Hematopoietic multipotent progenitor cell treated with erythropoietin and hydrocortisone succinate and interleukin-3 and kit ligand, for 17 days (in vitro differentiated cells): ENCODE results near the gene CPA1.

Experiments
- DNase-seq: peaks from one replicate; pipeline ENCODE4 v3.0.0-alpha.2; 2015; ENCODE audit warnings: low spot score

Gene CPA1

GRCh38 chr7:130379921-130380860, at the start of gene CPA1:
Gene CPA1 (plus strand): TSS chr7:130380494. CDS start chr7:130380521, 27 bp downstream.
- DNase-seq, result no peak

DNA sequence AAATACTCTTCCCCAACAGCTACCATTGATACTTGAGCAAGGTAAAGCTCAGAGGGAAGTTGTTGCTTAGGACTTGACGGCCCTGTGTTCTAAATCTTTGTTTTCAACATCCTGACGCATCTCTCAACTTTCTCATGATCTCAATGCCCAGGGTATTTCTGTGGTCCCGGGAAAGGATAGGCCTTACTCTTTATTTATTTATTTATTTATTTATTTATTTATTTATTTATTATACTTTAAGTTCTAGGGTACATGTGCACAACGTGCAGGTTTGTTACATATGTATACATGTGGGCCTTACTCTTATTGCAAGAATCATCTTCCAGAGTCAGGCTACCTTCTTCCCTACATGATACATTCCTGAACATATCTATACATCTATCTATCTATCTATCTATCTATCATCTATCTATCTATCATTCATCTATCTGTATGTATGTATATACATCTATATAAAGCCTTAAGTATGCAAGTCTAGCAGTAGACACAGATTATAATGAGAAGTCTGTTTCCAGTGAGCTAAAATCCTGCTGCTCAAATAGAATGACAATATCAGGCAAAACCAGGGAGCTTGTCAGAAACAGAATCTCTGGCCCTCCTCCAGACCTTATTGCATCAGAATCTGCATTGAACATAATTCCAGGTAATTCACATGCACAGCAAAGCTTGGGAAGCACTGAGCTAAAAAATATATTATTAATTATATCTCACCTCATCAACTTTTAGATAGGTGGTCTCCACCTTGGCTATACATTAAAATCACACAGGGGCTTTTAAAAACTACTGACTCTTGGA, 47.8 kb upstream of the CPA1 start:
- DNase-seq, result no peak

DNA sequence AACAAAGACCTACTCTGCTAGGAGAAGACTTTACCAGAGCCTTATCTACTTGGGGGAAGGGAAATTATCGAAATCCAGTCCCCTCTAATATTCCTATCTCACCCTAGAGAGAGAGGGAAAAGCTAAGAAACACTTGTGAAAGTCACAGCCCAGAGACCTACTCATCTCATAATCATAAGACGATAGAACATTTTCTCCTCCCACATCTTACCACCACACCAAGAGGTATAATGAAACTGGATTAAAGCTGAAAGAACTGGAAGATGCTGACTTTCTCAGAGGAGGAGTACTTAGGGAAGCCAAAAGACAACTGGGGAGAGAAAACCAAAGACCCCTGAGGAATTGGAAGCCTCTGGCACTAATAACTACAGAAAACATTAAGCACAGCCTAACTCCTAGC, 46.5 kb upstream of the CPA1 start:
- DNase-seq, result no peak

- DNase-seq, result no peak
These were observed 46.0 kb upstream of the CPA1 start for GRCh38 chr7:130334274-130334673.

GRCh38 chr7:130337410-130337971, 42.8 kb upstream of the CPA1 start:
- no peak for DNase-seq

DNA sequence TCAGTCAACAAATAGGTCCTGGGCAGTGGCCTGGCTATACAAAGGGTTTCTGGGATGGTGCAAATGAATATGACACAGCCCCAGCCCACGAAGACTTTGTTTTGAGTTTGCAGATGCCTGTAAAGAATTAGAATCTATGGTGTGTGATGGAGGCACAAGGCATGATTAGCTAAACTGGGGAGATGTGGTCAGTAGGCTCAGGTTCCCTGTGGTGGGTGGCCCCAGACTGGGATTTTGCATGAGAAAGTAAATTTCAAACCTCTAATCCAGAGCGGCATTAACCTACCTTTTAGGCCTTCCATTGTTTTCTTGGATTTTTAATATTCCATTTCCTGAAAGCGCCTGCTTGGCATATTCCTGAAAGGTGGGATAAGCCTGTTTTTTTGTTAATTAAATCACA, 42.1 kb upstream of the CPA1 start:
- no peak for DNase-seq

DNA sequence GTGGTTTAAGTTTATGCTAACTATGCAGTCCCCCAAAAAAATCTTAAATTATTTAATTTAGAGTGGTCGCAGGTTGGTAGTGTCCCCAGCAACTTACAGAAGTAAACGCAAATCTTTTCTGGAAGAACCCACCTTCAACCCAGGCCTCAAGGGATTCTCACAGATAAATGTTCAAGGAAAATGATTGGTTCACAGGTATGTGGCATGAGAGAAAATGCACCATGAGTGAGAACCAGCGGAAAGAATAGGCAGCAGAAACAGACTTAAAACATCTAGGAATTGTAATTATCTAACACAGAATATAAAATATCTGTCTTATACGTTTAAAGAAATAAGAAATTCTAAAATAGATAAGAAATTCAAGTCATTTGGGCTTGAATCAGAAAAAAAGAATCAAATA, 38.4 kb upstream of the CPA1 start:
- no peak for DNase-seq

- no peak for DNase-seq
These were observed 37.5 kb upstream of the CPA1 start for GRCh38 chr7:130342701-130343380.

DNA sequence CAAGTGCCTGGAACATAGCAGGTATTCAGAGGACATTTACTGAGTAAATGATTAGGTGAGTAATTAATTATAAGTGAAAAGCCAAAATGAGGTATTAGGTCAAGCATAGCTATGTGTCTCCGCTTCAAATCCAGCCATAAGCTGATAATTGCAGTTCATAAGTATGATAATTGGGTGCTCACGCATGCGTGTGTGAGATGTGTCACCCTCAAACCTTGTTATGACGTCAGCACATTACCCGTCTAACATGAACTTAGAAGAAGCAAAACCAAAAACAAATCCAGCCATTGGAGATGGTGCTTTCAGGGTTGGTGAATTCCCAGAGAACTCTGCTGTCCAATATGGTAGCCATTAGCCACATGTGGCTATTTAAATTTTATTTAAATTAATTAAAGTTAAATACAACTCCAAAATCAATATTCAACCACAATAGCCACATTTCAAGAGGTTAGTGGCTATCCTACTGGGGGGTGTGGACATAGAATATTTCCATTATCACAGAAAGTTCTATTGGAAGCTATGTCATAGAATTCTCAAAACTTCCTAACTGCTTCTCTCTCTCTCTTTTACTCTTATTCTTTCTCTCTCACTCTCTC, 35.9 kb upstream of the CPA1 start, which contains the start of gene CPA5:
CPA5 (plus strand) TSS at position 546 of the 596 bp plus-strand sequence. CDS start 1,670 bp downstream, outside the sequence.
- no peak for DNase-seq

GRCh38 chr7:130345136-130345535, 35.2 kb upstream of the CPA1 start:
- no peak for DNase-seq

- DNase-seq, result no peak
These were observed 34.6 kb upstream of the CPA1 start for GRCh38 chr7:130345725-130346124.

DNA sequence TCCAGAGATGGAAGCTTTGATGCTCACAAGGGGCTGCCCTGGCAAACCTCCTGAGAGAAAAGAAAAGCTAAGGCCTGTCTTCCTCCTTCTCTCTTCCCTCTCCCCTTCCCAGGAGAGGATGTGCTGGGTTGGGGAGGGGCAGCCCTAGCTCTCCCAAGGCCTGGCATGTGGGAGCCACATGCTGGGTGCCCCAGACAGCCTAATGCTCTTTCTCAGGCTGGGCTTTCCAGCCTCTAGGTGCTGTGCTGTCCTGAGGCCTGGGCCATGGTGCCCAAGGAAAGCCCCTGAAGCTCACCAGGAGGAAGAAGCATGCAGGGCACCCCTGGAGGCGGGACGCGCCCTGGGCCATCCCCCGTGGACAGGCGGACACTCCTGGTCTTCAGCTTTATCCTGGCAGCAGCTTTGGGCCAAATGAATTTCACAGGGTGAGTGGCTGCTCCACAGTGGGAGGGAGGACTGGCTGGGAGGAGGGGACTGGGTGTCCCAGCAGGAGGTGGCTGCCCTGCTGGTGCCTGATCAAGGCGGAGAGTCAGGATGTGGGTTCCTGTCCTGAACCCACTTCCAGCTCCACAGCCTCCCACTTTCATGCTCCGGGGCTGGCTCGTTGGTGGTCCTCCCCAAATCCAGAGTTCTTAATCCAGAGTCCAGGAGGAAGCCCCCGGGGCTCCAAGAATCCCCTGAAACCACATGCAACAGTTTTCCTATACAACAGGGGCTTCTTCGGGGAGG, 34.0 kb upstream of the CPA1 start:
- DNase-seq, result no peak

DNA sequence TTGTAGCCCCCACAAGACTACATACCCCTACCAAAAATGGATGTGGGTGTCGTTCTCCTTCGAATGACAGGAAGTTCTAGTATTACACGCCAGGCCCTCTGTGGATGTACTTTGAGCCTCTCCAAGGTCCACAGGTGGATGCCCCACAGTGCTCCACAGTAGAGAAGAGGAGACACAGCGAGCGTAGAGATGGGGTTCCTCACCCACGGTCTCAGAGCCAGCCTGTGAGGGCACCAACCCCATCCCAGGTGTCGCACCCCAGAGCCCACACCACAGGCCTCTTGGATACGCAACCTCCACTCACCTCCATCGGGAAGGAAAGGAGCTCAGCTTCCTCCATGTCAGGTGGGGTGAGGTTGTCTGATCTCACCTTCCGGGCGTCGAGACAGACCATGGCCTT, 33.4 kb upstream of the CPA1 start:
- no peak for DNase-seq

DNA sequence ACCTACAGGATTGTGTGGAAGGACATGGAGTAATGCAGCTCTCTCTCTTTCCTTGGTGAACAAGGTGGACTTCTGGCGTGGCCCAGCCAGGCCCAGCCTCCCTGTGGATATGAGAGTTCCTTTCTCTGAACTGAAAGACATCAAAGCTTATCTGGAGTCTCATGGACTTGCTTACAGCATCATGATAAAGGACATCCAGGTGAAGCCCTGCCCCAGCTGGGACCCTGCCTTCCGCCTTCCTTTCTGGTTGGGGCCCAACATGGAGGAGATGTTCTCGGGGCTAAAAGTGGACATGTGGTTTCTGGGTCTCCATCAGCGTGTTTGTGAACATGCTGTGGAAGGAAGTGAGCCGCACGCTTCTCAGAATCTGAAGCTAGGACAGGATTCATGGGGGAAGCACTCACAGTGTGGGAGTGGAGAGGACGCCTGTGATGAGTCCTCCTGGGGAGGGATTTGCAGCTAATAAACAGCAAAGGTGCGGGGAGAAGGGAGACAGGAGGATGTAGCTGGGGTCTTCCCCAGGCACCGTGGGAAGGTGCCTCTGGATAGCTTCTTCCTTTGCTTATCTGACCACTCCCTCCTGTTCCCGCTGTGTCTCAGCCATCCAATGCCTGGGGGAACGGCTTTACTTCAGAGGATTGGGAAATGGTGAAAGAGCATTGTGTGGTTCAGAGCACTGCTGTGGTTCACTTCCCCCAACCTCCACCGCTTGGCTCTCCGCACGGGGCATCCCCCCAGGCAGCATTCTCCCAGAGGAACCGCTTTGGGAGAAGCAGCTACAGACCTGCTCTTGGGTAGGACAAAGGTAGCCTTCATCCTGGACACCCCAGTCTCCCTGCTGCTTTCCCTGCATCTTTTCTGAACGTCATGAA, 30.1 kb upstream of the CPA1 start:
- no peak for DNase-seq

DNA sequence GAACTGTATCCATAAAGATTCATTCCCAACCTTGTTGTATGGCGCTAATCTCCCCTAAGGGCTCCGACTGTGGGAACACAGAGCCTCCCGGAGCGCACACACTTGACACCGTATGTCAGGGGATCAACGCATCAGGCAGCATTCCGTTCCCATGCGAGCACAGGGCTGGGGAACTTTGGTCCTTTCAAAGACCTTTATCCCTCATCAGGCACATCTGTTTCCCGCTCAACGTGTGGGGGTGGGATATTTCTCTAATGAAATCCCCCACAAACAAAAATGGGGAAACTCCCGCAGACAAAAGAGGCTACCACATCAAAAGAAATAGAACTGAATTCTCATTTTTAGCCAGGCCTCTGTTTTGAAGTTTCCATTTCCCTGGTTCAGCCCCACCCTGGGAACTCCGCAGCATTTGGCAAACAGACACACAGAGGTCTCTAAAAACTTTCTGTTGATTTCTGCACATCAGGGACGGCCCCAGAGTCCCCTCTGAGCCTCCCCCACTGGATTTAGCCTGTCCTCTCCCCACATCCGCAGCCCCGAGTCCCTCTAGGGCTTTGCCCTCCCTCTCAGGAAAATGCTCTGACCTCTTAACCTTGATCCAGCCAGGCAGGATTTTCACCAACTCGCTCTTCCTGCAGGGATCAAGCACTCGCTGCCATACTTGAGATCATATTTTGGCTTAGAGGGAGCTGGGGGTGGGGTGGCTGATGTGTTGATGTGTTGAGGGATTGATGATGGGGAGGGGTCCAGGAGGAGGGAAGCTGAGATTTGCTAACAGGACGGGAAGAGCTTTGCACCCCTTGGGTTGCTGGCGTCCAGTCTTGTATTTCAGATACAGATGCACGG, 29.1 kb upstream of the CPA1 start:
- no peak for DNase-seq

DNA sequence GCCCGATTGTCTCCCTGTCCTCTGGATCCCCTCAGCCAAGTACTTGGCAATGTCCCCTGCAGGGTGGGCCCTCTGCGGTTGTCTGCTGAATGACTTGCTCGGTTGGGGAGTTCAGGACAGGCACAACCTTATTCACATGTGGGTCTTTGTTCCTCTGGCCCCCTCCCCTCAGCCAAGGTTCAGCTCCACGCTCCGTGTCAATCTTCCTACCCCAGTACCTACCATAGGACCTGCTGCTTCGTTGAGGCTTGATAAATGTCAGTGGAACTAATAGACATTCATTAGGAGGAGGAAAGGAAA, 28.6 kb upstream of the CPA1 start:
- DNase-seq, result no peak

DNA sequence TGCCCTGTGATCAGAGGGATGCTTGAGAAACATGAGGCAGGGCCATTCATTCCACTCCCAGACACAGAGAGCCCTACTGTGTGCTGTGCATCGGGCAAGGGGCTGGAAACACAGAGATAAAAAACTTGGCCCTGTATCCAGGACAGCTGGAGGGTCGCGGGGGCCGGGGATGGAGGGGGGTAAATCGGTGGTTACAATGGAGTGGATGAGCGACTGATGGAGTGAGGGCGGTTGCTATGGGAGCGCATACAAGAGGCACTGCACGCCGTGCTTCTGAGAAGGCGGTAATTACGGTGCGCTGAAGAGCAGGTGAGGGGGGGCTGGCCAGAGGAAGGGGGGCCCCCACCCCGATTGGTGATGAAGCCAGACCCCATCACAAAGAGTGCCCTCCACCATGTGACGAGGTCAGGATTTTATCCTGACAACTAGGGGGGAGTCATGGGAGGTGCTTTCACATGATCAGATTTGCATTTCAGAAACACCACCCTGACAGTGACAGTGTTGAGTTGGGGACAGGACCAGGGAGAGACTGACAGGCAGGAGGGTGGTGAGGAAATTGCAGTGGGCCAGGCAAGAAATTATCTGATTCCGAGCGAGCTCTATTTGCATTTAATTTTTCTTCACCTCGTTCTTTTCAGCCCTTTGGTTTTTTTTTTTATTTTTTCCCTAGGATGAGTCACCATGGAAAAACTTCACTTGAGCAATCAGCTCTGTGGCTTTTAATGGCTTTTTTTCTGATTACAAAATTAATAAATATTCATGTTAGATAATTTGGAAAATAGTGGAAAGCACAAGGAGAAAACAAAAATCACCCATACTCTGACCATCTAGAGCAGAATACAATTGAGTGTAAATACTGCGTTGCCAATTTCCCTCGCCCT, 27.9 kb upstream of the CPA1 start:
- no peak for DNase-seq

DNA sequence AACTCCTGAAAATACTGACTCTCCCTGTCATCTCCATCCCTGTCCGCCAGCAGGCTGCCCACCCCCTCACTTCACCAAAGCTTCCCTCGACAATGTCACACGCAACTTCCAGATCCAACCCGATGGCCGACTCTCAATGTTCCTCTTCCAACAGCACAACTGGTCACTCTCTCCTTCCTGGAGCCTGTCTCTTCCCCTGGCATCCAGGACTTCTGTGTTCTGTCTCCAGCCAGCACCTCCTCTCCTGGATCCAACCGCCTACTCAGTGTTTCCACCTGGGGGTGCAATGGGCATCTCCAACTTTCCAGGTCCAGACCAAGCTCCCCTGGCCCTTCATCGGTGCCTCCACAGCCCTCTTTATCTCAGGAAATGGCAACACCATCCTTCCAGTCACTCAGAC, 27.1 kb upstream of the CPA1 start:
- DNase-seq, result no peak
